HK-2 (cell line): ENCODE results near the gene SLC25A26.

Source experiments
- DNase-seq: peaks from one replicate; pipeline ENCODE4 v3.0.0-alpha.2; 2018; ENCODE audit not compliant: unreplicated experiment

The SLC25A26 gene

DNA sequence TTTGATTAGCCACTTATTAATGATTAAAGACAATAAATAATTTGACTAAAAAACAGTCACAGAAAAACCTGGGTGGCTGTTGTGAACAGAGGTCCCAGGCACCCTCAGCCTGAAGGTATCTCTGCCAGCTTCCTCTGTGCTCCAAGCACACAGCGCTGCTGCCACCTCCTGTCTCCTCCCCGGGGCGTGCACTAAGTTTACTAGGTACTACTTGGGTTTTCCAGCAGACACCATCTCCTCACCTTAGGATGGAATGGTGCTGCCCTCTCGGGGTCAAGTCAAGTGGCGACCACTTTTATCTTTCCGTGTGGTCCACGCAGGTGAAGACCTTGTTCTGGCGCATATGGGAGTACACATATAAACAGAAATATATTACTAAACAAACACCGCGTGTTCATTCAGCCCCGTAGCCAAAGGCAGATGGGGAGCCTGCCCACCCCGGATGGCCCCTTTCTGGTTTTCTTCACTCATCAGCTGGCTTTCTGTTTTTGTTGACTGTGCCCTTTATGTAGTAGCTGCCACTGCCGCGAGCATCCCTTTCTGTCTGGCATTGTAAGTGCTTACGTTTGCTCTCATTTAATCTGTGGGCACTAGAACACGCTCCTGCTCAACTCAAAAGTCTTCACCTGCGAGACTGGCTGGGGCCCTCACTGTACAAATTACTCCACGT, 152.0 kb downstream of the SLC25A26 start:
- peak; percentile 13 for DNase-seq

DNA sequence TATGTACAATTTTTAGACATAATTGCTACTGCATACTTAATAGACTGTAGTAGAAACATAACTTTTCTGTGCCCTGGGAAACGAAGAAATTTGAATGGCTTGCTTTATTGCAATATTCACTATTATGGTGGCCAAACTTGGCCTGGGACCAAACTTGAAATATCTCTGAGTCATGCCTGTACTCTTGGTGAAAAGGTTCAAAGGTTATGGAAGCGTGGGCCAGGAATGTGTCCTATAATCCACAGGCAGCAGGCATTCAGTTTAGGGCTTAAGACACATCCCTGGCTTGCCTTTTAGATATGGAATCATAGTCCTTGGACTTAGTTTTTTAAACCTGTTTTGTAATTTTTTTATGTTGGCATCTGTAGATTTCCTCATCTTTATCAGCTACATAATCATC, 155.8 kb downstream of the SLC25A26 start:
- no peak for DNase-seq

DNA sequence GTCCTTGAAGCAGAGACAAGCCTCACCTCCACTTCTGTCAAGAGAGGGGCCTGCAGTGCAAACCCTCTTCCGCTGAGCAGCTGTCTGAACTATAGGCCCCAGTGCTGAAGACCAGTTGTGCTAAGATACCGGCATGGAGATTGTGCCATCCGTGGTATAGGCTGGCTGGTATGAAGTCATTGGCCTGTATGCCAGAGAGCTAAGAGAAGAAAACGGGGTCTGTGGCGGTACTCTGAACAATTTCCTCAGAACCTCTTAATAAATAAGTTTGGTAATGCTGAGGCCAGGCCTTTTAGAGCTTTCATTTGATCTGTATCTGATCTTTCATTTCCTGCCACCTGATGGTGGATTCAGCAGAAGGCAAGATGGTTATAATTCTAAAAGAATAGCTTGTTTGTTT, 157.0 kb downstream of the SLC25A26 start:
- DNase-seq, result no peak

DNA sequence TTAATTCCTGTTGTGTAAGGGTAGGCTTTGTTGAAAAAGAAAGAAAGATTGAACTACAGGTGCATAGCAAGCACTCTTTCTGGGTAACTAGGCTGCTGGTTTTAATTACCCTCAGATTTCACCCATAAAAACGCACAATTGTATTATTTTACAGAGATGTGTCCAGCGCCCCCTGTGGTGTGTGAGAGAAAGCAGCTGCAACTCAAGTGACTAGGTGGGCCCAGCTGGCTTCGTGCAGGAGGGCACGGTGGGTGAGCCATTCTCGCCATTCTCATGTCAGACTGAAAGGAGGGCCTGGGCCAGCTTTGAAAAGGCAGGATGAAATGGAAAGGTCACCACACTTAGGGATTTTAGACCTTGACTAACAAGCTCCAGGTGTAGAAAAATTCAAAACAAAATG, 157.5 kb downstream of the SLC25A26 start:
- no peak for DNase-seq

DNA sequence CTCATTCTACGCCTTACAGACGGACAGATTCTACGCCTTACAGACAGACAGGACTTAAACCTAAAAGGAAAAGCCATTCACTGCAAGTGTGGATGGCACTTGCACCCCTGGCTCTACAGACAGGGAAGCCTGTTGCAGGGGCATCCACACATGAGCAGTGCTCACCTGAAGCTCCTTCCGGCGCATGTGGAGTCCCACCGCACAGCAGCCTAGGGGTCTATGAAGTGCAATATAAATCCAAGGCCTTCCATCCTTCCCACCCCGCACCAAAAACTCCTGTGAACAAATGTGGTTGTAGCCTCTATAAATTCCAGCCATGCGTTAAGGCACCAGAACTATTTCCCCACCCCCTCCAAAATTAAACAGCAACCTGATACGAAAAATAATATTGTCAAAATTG, 158.8 kb downstream of the SLC25A26 start:
- no peak for DNase-seq

DNA sequence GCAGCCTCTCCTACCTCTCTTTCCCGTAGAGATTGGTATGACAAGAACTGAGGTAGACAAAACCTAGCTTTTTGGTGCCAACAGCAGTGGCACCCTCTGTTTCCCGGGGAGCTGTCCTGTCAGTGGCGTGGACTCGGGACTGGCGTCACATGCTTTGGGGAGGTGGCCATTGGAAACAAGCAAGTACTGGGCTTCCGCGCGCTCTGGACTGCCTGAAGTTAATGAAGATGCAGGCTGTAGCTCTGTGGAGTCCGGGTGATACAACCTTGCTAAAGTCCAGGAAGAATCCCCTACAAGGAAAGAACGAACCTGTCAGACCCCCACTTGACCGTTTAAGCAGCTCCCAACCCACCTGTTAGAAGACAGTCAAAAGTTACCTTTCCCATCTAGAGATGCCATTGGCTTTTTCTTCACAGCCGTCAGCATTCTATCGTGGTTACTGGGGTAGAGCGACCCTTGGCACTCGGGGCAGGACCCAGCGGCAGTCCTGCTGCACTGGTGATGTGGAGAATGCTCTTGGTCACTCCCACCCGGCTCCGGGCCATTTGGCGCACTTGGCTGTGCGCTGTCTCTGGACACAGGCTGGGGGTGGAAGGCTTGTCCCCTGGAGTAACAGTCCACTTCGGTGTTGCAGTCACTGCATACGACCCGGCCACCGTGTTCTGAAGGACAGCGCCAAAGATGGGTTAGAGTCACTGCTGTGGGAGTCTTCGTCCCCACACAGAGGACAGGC, 159.6 kb downstream of the SLC25A26 start:
- no peak for DNase-seq

DNA sequence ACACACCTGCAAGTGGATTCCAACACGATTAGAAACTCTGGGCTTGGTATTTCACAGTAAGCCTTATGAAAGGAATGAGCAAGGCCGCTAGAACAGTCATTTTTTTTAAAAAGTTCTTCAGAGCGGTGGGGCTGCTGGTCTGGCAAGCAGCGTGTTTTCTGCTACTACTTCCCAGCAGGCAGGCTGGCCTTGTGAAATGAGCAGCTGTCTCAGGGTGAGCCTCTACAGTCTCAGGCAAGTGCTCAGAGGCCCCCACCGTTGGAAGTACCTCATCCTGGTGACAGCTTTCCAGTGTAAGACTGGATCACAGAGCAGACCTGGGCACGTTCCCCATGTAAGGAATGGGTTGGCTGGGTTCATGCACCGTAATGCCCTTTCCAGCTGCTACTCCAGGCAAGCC, 160.8 kb downstream of the SLC25A26 start:
- DNase-seq, result no peak

DNA sequence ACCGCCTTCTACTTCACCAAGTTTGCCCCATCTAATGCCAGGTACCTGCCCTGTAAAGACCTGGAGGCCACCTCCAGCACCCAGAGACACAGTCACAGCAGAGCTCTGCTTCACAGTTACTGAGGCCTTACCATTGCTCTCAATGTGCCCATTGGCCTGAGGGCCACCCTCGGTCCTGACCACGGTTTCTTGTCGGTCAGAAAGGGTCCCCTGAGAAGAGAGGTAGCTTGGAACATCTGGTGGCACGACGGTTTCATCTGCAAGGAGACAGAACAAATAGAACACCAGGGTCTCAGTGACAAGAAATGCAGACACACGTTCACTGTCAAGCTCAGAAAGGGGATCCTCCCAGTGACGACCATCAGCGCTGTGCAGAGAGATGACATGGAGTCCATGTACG, 161.3 kb downstream of the SLC25A26 start:
- DNase-seq, result no peak

DNA sequence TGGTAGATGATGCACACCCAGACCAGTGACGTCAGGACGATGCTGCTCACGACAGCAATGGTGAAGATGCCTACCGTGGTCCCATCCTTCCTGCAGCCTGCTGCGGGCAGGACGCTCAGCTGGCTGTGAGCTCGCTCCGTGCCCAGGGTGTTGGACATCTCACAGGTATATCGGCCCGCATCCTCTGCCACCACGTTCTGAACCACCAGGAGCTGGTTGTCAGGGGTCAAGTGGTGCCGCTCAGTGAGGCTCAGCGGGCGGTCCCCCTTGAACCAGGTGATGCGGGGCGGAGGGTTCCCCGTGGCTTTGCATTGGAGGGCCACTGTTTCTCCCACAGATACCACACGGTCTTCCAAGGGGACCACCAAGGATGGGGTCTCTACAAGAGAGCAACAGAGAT, 162.2 kb downstream of the SLC25A26 start:
- DNase-seq, result no peak

DNA sequence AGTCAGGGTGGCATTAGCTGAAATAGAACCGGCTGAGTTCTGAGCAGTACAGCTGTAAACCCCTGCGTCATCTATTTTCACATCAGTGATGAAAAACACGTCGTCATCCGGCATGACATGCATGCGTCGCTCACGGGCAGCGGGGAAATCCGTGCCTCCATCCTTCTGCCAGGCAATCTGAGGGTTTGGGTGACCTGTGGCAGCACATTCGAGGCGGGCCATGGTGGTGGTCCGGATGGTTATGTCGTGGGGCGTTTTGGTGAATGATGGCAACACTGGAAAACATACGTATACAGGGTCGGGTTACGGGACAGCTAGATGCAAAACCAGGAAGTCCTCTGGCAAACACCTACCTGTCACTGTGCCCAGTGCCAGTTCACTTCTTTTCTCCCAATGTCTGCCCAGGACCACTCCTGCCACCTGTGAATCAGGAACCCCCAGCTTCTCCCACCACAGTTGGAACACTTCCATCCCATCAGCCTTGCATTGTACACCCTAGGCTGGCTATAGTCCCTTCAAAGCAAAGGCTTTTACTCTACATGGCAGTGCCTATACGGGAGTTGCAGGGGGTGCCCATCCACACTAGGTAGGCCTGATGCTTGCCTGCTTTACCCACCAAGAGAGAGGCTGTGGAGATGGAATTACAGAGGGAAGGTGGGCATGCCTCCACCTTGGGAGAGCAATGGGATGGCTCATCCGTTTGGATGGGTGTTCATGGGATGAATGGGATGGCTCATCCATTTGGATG, 163.4 kb downstream of the SLC25A26 start:
- no peak for DNase-seq

DNA sequence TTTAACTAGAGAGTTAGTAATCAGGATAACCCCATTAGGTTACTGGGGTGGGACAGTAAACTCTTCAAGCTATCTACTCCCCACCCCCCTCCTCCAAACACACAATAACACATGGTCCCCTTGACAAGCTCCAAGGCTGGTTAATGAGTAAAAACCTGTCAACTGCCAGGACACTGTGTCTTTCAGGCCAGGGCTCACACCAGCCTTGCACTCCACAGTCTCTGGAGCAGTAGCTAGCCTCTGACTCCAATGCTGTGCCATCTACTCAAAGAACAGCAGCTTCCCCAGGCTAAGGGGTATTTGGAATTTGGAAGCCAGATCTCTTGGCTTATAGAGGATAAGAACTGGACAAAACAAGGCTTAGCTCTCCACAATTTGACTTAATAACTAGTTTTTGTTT, 164.3 kb downstream of the SLC25A26 start:
- no peak for DNase-seq

DNA sequence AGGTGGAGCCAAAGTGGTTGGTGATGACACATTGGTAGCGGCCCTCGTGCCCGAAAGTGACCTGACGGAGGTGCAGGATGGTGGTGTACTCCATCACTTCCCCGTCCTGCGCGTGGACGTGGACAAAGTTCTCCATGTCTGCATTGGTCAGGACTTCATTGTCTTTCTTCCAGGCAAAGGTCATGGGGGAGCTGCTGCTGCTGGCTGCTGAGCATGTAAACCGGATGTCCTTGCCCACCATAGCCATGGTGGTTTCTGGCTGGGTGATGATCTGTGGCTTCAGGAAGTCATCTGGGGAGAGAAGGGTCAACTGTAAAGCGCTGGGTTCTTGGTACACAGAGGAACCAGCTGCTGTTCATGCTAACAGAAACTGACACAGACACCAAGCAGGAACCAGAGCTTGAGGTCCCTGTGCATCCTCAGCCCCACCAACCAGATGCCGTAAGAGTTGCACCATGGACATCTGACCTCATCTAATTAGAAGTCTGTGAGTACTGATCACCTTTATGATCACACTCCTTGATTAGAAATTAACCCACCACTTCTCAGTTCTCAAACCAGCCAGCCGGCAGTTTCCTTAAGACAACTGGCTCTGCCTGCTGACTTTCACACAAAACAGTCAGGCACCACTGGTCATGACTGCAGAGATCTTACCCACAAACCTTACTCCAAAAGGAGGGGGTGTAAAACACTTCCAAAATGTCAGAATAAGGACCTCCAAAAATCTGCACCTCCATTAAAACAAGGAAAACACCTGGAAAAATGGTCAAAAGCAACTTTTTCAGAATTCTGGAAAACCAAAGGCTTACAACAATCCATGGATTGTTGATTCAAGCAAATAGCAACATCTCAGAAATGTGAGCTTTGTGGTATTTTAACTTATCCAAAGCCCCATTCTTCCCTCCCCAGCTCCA, 165.5 kb downstream of the SLC25A26 start:
- no peak for DNase-seq

DNA sequence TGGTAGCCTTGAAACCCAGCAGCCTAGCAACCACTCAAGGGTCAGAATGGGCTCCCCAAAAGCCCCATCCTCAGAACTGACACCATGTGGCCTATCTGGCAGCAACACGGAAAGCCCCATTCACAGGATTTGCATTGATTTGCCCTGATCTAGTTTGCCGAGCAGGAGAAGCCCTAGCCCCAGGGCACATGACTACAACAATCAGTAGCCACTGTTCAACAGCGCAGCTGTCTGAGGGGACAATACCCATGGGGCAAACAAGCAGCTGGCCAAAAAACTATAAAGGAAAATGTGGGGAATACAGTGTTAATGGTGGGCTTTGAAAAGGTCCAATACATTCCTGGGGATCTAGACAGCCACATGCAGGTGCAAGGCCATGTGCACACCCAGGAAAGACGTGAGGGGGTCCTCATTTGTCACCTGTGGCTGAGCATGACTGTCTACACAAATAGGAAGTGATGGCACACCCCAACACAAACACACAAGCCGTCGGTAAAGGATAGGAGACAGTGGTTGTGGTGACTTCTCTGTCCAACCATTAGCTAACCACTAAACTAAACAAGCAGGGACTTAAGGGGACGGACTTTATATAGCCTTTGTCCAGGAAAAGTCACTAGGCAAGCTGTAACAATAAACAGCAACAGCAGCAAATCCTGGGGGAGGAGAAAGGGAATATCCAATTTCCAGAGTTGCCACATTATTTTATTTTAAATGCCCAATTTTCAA, 166.3 kb downstream of the SLC25A26 start:
- no peak for DNase-seq

DNA sequence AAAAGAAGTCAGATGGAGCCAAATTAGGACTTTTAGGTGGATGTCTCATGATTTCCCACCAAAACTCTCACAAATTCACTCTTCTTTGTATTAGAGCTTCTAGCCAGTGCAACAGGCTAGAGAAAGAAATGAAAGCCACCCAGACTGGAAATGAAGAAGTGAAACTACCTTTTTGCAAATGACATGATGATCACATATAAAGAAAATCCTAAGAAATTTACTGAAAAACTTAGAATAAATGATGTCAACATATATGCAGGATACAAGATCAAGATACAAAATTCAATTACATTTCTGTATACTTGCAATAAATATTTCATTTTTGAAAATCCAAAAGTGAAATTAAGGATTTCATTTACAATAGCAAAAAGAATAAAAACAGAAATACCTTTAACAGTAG, 169.2 kb downstream of the SLC25A26 start:
- DNase-seq, result no peak

DNA sequence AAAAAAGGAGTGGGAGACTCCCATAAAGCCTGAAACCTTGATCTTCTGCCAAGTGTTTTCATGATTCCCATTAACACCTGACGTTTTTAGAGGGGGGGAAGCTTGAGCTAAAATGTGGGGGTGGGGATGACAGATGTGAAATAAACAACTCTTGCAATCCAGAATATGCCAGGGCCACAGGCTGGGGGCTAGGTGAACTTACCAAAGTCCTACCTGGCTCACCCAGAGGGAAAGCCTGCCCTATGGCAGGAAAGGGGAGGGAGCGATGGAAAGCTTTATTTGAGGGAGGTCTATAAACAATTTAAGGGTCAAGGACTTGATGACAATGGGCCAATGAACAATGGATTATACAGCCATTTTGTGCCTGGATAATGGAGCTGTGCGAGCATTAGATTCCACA, 171.7 kb downstream of the SLC25A26 start:
- no peak for DNase-seq

DNA sequence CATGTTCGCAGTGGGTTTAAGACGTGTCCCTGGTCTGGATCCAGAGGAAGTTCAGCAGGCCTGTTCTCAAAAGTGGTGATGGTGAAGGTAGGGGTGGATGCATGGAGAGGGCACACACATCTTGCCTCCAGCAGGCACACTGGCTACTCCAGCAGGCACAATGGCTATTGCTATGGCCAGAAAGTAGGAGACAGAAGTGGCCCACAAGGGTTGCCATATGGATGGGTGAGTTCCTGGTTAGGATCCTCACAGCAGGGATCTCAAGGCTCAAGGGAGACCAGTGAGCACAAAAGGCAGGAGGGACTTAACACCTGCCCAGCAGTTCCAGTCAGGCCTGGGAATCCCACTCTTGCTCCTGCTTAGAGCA, 172.1 kb downstream of the SLC25A26 start:
- no peak for DNase-seq

DNA sequence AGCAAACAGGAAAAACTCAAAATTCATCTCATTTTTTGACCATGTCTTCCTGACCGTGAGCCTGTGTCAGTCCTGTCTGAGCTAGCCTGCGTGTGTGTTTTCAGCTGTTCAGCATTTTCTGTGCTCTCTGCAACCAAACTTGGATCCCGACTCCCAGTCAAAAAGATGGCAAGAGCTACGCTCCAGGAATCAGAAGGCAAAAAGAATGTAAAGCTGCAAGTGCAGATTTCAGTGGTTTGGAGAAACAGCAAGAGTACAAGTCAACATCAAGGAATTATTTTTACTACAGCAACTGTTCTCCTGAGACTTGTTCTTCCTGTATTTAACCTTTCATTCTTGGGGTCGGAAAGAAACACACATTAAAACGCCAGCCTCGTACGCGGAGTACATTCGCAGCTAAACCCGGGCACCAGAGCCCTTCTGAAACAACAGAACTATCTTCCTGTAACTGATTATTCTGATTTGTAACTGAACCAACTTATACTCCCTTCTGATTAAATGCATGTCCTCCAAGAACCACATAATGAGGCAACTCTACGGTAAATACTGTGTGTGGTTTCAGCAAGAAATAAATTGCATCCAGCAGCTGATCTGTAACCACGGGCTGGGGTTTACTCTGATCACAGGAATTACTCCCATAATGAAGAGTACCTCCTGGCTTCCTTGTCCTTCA, 172.7 kb downstream of the SLC25A26 start:
- no peak for DNase-seq

DNA sequence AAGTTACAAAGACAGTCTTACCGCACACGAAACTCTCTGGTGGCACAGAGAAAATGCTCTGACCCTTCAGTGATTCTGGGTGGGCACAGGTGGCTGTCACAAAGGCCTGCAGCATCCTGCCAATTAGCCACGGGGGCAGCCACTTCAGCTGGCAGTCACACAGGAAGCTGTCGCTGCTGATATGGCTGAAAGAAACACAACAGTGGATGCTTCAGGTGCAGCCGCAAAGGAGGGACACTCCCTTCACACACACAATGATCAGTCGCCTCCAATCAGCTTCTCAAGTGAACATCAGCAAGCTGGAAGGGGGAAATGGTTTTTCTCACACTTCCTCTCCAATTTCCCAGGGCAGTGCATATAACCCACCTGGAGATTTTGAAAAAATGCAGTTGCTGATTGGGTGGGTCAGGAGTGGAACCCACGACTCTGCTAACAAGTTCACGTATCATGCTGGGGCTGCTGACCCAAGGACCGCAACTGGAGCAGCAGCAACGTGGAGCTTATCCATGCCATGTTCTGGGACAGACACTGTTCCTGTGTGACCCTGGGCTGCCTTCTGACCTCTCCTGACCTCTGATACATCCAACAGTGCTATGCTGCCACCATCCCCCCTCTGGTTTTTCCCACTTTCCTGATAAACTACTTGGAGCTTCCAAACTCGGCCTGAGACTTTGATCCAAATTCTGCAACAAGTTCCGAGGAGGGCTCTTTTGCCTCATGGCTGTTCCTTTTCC, 173.4 kb downstream of the SLC25A26 start:
- no peak for DNase-seq

DNA sequence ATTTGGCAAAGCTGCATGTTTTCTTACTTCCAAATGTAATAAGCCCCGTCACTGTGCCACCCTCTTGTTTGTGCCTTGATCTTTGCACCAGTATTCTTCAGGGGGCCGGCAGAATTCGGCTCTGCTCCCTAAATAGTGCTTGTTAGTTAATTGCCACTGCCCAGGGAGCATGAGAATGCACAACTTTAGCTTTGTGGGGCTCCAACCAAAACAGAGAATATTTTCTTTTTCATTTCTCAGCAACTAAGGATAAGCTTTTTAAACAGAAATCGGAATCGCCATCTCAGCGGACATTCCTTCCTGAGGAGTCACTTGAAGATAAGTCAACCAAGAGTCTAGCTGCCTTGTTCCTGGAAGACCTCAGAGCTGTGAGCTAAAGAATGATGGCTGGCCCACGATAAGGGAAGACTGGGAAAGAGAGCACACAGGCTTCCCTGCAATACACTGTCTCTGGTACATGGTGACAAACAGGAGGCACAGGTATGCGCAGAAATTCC, 174.0 kb downstream of the SLC25A26 start:
- no peak for DNase-seq

DNA sequence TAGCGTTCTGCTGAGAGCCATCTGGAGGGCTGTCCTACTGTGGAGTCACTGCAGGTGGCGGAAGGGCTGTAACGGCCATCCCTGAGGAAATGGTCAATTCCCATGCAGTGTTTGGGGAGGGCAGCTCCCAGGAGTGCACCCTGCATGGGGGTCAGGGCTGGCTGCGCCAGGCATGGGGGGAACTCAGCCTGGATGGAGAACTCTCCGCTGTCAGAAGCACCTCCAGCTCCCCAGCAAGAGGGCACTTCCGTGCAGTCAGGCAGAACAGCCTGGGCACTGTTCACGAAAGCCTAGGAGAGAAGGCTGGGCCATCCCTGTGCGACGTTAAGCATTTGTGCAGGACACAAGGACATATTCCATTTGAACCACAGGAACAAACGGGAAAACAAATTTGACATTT, 174.8 kb downstream of the SLC25A26 start:
- DNase-seq, result no peak
